ENCODE measurements around the gene RABEP1.

Gene RABEP1

DNA sequence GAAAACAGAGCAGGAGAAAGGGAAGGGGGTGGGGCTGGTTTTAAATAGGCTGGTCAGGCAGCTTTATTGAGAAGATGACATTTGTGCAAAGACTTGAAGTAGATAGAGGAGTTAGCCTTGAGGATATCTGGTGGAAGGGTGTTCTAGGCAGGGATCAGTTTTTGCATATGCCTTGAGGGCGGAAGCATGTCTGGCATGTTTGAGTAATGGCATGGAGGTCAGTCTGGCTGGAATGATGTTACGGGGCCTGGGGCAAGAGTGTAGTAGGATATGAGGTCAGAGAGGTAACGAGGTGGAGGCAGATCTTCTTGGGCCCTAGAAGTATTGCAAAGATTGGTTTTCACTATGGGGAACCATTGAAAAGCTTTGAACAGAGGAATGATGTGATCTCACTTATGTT, 4.8 kb downstream of the RABEP1 start:
- Histone ChIP-seq H3K27me3 (ENCODE audit: low read depth, low read length) (no peaks in the 10 kb centered on the region), H3K36me3 (replicated peaks; ENCODE audit: low read depth, low read length) (peaks cover 3% of the 10 kb centered on the region), H3K27ac (ENCODE audit: low read length) (no peak overlapping the region), H3K4me3 (ENCODE audit: low read length) (no peak overlapping the region), H3K4me2 (ENCODE audit: low read length) (no peak overlapping the region), H2AFZ (ENCODE audit: low read depth, low read length) (no peak overlapping the region), H3K4me1 (ENCODE audit: low read length) (peaks cover 27% of the 10 kb centered on the region), H3K79me2 (ENCODE audit: low read length) (peaks cover 97% of the 10 kb centered on the region), H3K9me3 (ENCODE audit: insufficient read depth, low read length) (no peaks in the 10 kb centered on the region), H4K20me1 (ENCODE audit: insufficient read depth, low read length) (peaks cover 29% of the 10 kb centered on the region), H3K9ac (ENCODE audit: low read length) (no peak overlapping the region)
- TF ChIP-seq CTCF (IDR thresholded peaks at IDR 0.05; ENCODE audit: low read depth, low read length), result no peak

GRCh38 chr17:5291683-5292350, 9.7 kb downstream of the RABEP1 start:
- Histone ChIP-seq H3K9ac (ENCODE audit: low read length) (no peak overlapping the region), H3K9me3 (ENCODE audit: insufficient read depth, low read length) (no peaks in the 10 kb centered on the region), H3K27ac (ENCODE audit: low read length) (no peak overlapping the region), H3K4me2 (ENCODE audit: low read length) (no peak overlapping the region), H3K79me2 (ENCODE audit: low read length) (peaks cover 96% of the 10 kb centered on the region), H3K4me1 (ENCODE audit: low read length) (peaks cover 5% of the 10 kb centered on the region; the same call in 1 of the 2 replicates), H3K27me3 (ENCODE audit: low read depth, low read length) (no peaks in the 10 kb centered on the region), H4K20me1 (ENCODE audit: insufficient read depth, low read length) (peaks cover 18% of the 10 kb centered on the region), H3K36me3 (replicated peaks; ENCODE audit: low read depth, low read length) (no peaks in the 10 kb centered on the region), H2AFZ (ENCODE audit: low read depth, low read length) (no peak overlapping the region), H3K4me3 (ENCODE audit: low read length) (no peak overlapping the region)
- TF ChIP-seq CTCF (IDR thresholded peaks at IDR 0.05; ENCODE audit: low read depth, low read length), result no peak

DNA sequence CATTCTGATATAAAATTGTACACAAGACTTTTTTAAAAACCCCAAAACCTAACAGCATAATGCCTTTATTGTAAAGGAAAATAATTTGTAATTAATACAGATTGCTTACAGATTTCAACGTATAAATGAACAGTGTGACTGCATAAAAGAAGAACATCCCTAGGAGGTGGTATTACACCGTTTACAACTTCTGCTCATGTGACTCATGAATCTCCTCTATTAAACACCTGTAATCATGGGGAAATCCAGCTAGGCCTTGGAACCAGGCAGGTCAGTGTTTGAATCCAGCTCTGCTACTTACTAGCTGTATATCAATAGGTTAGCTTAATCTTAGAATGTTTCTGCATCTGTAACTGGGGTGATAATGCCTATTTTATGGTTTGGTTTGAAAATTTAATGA, 15.2 kb downstream of the RABEP1 start:
- Histone ChIP-seq H4K20me1 (ENCODE audit: insufficient read depth, low read length) (peaks cover 45% of the 10 kb centered on the region), H3K9me3 (ENCODE audit: insufficient read depth, low read length) (no peaks in the 10 kb centered on the region), H3K36me3 (replicated peaks; ENCODE audit: low read depth, low read length) (peaks cover 11% of the 10 kb centered on the region), H3K27ac (ENCODE audit: low read length) (no peak overlapping the region), H2AFZ (ENCODE audit: low read depth, low read length) (no peak overlapping the region), H3K27me3 (ENCODE audit: low read depth, low read length) (no peaks in the 10 kb centered on the region), H3K4me1 (ENCODE audit: low read length) (peaks cover 7% of the 10 kb centered on the region), H3K4me2 (ENCODE audit: low read length) (no peak overlapping the region), H3K79me2 (ENCODE audit: low read length) (peaks cover 92% of the 10 kb centered on the region), H3K4me3 (ENCODE audit: low read length) (no peak overlapping the region), H3K9ac (ENCODE audit: low read length) (no peak overlapping the region)
- TF ChIP-seq EZH2phosphoT487 (IDR thresholded peaks at IDR 0.05; ENCODE audit: low read depth) (no peak), CTCF (IDR thresholded peaks at IDR 0.05; ENCODE audit: low read depth, low read length) (no peak)

DNA sequence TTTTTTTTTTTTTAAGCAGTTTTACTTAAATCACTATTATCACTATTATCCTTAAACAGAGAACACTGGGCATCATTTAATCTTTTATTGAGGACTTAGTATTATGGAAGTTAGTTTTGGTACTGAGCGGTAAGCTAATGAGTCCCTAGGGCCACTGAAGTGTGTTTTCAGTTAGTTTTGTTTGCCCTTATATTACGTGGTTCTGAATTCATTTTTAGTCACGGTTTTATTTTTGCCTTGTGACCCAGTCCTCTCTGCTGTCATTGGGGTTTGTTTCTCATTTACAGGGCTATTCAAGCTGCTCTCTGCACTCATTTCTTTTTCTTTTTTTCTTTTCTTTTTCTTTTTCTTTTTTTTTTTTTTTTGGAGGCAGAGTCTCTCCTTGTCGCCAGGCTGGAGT, 17.3 kb downstream of the RABEP1 start:
- Histone ChIP-seq H4K20me1 (ENCODE audit: insufficient read depth, low read length) (peaks cover 48% of the 10 kb centered on the region), H3K27me3 (ENCODE audit: low read depth, low read length) (no peaks in the 10 kb centered on the region), H3K4me3 (ENCODE audit: low read length) (no peak overlapping the region), H3K4me1 (ENCODE audit: low read length) (peaks cover 7% of the 10 kb centered on the region), H3K4me2 (ENCODE audit: low read length) (no peak overlapping the region), H3K79me2 (ENCODE audit: low read length) (peaks cover 90% of the 10 kb centered on the region), H3K9me3 (ENCODE audit: insufficient read depth, low read length) (no peaks in the 10 kb centered on the region), H3K9ac (ENCODE audit: low read length) (no peak overlapping the region), H2AFZ (ENCODE audit: low read depth, low read length) (no peak overlapping the region), H3K27ac (ENCODE audit: low read length) (no peak overlapping the region), H3K36me3 (replicated peaks; ENCODE audit: low read depth, low read length) (peaks cover 11% of the 10 kb centered on the region)
- TF ChIP-seq CTCF (IDR thresholded peaks at IDR 0.05; ENCODE audit: low read depth, low read length) (no peak), EZH2phosphoT487 (IDR thresholded peaks at IDR 0.05; ENCODE audit: low read depth) (no peak)

Data from OCI-LY3 (cell line).